HG02759 (cell line): ENCODE data around the gene LPO.

Experiments
- ATAC-seq: cut with Tn5 transposase; IDR thresholded peaks from one replicate; pipeline ENCODE4 v1.9.1; 2021; ENCODE audit warnings: mild to moderate bottlenecking, moderate library complexity; ENCODE audit not compliant: unreplicated experiment

Gene LPO

DNA sequence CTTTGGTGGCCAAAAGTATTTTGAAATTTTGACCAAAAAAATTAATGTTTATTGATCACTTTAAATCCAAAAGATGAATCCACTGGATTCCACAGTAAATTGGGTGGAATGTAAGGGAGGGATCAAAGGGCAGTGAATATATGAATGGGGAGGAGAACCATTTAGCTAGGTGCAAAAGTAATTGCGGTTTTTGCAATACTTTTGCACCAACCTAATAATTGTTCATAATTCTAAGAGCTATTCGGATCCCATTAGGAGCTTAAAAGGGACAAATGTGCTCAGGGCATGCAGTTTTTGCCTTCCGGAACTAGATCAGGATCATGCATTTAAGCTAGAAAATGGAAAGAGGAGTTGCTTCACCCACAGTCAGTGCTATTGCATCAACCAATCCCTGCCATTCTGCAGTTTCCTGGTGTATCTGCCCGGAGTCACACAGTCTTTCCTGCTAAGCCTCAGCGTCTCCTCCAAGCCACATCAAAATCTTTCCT is at the start of gene LPO:
TSS of gene LPO (plus strand) at position 438 of the 488 bp plus-strand sequence. CDS start 4,396 bp downstream, outside the sequence.
- ATAC-seq = no peak

DNA sequence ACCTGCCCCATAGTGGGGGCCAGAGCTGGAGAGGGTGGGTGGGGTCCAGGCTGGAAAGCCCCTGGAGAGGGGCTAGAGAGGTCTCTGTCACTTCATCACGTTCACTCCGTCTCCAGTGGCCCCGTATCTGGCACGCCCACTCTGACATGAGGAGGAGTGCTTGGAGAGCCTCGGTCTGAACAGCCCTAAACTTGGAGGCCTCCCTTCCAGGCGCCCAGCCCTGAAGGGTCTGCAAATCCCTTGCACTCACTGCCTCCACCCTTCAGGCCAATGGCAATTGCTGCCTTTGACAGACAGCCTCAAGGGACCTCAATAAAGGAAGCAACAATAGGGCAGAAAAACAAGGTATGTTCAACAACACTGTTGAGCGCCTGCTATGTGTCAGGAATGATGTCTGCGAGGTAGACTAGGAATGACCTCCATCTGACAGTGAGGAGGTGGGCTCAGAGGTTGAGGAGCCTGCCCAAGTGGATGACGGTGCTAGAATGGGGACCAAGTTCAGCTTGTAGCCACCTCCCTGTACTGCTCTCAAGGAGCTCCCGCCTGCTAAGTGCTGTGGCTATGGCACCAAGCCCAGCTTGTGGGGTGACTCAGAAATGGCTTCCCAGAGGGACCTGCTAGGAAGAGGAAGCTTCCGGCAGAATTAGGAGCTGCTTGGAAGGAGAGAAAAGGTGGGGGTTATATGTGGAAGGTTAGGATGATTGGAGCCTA is 48.8 kb upstream of the LPO start:
- no peak for ATAC-seq

DNA sequence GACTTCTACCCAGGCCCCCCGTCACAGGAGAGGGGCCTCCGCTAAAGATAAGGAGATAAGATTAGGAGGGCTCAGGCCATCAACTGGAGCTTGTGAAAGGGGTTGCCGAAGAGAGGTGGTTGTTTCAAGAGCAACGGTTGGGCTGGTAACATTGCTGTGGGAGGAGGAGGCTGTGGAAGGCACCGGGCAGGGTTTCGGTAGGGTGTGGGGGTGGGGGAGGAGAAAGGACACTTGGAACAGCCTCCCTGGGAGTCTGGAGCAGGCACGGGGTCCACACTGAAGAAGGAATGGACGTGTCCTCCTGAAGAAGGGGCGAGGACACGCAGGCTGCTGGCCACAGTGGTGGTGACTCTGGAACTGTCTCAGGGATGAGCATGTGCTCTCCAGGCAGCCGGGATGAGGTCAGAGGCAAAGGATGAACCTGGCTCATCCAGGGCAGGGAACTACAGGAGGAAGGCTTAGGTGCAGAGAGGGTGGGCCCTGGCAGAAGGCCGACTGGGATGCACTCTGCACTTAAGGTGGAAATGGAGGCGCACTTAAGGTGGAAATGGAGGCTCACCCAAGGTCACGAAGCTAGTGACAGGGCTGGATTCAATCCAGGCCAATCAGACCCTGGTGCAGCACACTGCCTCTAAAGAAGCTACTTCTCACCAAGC is 47.0 kb upstream of the LPO start:
- no peak for ATAC-seq

DNA sequence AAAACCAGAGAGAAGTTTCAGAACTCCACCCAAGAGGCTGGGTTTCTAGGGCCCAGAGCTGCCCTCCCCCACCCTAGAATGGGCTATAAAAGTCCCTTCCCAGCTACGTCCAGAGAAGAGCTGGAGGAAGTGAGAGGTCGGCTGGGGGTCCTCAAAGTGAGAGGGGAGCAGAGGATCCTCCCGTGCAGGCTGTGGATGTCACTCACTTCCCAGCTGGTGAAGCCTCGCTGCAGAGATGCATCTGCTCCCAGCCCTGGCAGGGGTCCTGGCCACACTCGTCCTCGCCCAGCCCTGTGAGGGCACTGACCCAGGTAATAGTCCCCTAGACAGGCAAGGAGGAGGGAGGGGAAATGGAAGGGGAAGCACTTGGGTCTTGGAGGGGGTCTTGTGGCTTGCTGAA is 45.8 kb upstream of the LPO start, which contains the start of gene EPX:
TSS of gene EPX (plus strand) at position 115 of the 400 bp plus-strand sequence. CDS start at position 236, 121 bp downstream.
- ATAC-seq = no peak

DNA sequence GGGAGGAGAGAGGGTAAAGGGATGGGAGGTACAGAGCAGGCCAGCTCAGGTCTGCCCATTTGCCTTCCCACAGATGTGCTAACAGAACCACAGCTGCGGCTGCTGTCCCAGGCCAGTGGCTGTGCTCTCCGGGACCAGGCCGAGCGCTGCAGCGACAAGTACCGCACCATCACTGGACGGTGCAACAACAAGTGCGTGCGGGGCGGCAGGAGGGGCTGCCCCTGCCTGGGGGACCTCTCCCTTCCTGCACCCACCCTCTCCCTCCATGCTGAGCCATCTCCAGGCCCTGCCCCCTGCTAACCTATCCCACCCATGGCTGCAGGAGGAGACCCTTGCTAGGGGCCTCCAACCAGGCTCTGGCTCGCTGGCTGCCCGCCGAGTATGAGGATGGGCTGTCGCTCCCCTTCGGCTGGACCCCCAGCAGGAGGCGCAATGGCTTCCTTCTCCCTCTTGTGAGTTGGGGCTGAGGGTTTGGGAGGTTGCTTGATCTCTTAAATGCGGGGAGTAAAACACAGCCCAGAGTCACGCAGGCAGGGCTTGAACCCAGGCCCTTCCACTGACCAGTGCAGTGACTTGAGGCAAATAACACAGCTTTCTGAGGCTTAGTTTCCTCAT is 44.6 kb upstream of the LPO start:
- no peak for ATAC-seq

DNA sequence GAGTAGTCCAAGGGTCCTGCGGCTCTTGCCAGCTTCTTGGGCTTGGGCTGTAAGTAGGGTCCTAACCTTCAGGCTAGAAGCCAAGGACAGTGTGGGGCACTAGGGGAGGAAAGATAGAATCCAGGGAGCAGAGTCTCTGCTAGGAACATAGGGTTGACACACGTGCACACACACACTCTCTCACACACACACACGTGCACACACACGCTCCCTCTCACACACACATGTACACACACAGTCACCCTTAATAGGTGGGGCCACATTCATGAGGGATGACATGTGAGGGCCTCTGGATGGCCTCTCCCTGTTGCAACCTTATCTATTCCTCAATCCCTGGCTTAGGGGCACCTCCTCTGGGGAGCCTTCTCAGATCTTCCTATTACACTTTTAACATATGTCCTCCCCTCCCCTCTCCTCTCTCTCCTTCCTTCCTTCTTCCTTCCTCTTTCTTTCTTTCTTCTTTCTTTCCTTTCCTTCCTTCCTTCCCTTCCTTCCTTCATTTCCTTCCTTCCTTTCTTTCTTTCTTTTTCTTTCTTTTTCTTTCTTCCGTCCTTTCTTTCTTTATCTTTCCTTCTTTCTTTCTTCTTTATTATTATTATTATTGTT is 42.8 kb upstream of the LPO start:
- no peak for ATAC-seq

DNA sequence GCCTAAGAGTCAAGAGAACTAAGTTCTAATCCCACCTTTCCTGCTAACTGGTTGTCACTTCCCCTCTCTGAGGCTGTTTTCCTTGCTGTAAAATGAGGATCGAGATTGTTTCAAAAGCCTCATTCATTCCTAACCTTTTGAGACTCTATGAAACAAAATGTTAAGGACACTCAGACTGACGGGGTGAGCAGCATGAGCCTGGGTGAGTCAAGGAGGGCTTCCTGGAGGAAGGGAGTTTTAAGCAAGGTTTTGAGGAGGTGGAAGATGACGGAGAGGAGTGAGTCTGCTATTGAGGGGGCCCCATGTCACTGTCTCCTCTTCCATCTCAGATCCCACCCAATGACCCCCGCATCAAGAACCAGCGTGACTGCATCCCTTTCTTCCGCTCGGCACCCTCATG is 41.8 kb upstream of the LPO start:
- ATAC-seq = no peak

DNA sequence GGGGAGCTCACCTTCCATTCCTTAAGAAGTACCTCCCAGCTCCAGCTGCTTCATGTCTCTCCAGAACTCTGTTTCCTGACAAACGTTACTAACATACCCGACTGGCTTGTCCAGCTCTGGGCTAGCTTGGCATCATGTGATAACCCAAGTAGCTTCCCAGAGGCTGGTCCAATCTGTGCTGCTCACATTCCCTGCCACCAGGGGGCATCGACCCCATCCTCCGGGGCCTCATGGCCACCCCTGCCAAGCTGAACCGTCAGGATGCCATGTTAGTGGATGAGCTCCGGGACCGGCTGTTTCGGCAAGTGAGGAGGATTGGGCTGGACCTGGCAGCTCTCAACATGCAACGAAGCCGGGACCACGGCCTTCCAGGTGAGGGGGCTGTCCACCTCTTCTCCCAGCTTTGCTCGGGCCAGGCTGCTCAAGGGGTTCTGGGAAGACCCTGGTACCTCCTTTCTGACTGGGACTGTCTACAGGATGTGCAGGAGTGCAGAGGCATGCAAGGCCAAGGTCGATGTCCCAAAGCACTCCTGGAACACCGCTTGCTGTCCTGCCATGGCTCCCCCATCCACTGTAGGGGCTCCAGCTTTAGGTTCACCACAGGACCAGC is 38.3 kb upstream of the LPO start:
- ATAC-seq = peak; percentile 47

DNA sequence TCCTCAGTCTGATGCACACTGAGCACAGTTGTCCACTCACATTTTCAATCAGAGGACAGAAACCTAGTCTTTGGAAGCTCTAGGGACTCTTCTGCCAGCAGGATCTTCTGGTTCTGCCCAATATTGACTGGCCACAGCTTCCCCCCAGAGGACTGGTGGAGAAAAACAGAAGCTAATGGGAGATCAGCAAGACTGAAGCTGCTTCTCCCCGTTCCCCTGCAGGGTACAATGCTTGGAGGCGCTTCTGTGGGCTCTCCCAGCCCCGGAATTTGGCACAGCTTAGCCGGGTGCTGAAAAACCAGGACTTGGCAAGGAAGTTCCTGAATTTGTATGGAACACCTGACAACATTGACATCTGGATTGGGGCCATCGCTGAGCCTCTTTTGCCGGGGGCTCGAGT is 35.5 kb upstream of the LPO start:
- ATAC-seq = no peak

DNA sequence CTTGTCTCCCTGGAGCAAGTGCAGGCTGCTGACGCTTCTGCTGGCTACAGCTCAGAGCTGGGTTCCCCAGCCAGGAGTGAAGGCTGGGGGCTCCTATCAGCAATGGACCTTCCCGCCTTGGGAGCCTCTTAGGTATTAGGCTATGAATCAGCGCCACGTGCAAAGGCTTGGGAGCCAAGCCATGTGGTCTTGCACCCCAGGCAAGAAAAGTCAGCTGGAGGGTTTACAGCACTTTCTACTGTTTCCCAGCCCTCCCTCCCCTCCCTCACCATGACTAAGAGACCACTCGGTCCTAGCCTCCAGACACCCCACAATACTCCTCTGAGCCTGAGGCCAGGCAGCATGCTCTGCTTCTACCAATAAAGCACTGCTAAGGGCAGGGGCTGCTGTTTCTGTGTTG is 33.6 kb upstream of the LPO start:
- no peak for ATAC-seq

DNA sequence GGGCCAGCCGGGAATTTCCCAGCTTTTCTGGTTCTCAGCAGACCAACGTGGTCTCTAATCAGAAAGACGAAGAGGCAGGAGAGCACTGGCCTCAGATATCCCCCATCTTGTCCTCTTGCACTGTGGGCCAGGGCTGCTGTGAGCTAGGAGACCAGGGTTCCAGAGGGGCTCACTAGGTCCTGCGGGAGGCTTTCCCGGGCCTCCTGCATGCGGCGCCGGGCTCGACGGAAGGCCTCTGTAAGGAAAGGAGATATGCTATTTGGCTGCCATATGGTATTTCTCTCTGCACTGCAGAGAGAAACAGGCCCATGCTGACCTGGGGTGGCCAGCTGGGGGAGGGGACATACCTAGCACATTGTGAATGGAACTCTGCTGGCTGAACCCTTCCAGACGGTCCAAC is 32.4 kb upstream of the LPO start:
- ATAC-seq = no peak

DNA sequence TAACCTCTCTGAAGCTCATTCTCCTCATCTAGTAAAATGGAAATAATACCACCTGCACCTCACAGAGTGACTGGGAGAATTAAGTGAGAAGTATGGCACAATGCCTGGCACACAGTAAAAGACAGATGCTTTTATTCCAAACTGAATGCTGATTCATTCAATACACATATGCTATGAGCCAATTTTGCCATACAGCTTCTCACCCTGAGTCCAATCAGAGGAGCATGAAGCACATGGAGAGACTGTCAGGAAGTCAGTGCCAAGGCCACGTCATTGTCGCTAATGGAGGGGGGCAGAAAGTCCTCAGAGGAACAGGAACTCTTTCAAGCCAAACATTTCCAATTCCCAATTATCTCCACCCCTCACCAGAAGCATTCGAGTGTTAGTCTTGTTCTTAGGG is 30.9 kb upstream of the LPO start:
- ATAC-seq = no peak

DNA sequence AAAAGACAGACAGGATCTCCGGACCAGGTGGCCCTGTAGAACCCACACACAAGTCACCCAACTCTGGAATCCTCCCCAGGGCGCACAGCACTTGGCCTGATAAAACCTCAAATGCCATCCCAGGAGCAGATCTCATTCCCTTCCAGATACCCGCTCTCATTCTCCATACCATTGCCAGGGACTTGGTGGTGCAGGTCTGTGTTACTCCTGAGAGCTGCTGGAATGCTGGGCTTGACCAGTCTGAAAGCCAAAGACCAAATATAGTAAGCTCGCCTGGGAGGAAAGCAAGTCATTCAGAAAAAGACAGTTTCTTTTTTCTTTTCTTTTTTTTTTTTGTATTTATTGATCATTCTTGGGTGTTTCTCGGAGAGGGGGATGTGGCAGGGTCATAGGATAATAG is 30.0 kb upstream of the LPO start:
- ATAC-seq = no peak

DNA sequence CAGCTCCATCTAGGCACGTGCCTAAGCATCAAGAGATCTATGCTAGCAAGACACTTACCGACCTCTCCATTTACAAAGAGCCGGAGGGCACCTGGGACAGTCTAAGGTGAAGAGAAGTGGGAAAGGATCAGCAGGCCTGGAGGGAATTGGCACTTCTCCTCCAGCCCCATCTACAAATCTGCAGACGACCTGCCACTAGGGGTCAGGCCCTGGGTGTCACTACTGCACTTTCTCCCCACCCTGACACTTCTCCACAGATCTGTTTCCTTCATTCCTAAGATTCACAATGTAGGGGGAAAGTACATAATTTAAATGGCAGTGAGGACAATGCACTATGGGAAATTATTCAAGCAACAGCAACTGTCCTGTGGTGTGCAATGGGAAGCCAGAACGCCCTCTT is 27.5 kb upstream of the LPO start:
- no peak for ATAC-seq

DNA sequence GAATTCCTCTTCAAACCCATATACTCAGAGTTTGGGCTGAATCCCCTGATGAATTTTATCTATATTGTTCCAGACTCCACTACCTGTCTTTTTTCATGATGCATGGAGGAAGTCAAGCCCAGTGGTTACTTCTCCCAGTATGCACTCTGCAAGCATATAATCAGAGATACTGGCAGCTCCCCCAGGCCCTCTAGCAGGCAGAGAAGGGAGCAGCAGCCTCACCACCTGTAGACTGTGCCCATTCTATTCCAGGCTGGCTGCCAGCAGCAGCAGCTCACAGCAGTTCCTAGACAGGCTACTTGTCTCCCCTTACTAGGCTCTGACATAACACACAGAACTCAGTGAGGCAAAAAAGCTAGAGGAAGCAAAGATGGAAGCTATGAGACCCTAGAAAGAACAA is 22.7 kb upstream of the LPO start:
- no peak for ATAC-seq

DNA sequence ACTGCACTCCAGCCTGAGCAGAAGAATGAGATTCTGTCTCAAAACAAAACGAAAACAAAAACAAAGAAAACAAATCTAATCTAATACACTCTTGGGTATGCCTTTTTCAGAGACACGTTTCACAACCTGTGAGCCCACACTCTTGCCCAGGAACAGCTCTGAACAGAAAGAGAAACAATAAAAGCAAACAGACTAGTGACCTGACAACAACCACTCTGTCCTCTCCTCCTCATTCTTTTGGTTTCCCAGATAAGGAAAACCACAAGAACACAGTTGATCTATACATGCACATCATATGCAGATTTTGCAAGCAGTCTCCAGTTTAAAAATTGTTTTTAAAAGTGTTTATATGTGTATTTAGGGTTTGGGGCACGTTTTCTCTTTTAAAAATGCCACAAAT is 20.6 kb upstream of the LPO start:
- ATAC-seq = no peak

DNA sequence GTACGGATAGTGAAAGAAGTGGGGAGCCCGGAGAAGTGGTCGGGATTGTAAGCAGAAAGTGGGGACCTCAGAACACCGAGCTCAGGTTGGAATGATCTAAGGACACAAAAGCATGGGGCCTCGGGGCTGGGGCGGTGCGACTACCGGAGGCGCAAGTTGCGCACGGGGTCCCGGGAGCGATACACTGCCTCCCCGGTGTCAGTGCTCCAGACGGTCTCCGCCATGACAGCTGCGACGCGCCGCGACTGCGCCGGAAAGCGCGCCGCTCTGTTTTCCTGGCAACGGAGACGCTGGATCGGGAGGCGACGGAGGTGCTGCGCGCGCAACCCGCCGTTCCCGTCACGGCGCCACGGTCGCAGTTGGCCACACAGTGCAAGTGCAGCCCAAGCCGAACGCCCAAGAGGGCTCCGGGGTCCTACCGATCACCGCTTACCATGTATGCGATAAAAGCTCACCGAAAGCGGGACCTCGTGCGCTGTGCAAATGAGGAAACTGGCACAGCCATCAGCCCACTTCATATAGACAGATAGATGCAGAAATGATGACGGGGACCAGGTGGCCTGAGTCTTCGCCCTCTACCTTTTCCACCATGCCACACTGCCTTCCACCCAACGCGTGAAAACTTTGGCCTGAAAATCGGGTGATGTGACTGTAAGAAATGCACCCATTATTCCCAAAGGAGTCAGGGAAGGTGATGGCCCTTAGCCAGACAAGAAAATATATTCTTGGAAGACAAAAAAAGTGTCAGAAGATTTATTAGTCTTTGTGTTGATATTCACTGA is 19.2 kb upstream of the LPO start, which contains the start of gene MKS1:
TSS of gene MKS1 (minus strand) at position 249 of the 782 bp plus-strand sequence. CDS start at position 224, 25 bp downstream.
- peak; percentile 97 for ATAC-seq

DNA sequence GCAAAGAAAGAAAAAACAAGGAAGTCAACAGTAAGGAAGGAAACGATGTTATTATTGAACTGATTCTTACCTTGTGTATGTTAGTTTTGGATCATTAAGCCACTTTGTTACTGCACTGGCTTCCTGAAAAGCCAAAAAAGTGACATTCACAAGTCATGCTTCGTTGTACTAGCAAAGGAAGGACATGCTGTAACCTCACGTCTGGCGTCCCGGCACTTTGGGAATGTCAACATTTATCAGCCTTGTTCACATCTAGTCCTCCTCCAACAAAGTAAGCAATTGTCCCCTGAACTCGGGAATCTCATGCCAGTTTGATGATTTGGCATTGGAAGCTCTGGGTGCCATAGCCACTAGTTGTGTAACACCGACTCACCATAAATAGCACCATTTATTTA is 18.6 kb upstream of the LPO start:
- no peak for ATAC-seq

DNA sequence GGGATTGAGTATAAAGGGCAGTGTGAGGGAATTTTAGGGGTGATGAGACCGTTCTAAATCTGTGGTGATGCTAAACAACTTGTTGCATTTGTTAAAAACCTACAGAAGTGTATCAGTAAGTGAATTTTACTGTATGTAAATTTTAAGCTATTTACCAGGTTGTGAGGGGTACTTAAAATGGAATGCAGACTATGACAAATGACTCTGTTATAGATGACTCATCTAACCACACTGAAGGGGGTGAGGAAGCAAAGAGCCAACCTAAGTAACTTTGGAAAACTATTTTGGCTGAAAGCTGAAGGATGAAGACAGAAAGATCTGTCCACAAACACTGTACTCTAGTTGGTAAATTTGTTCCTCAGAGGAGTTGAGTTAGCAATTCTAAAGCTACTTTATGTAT is 14.1 kb upstream of the LPO start:
- no peak for ATAC-seq

DNA sequence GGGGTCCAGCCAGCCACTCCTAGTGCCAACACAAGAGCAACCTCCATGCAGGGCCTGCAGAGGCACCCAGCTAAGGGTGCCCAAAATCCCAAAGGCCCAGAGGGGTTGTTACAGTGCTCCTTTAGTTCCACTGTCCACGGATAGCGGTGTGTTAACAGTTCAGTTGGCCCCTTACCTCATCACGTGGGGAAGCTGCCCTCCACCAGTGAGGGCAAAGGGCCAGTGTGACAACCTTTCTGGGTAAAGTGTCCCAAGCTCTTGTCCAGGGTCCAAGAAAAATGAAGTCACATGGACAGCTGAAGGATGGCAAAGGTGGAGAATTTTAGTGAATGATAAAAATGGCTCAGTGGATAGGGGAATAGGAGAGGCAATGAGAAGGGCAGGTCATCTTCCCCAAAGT is 10.7 kb upstream of the LPO start:
- no peak for ATAC-seq
